ENCODE data around the gene ITFG1.

ITFG1 gene
- 25.3 to 48.3 (median 38.6) reads per million in 9 experiments for total RNA-seq

DNA sequence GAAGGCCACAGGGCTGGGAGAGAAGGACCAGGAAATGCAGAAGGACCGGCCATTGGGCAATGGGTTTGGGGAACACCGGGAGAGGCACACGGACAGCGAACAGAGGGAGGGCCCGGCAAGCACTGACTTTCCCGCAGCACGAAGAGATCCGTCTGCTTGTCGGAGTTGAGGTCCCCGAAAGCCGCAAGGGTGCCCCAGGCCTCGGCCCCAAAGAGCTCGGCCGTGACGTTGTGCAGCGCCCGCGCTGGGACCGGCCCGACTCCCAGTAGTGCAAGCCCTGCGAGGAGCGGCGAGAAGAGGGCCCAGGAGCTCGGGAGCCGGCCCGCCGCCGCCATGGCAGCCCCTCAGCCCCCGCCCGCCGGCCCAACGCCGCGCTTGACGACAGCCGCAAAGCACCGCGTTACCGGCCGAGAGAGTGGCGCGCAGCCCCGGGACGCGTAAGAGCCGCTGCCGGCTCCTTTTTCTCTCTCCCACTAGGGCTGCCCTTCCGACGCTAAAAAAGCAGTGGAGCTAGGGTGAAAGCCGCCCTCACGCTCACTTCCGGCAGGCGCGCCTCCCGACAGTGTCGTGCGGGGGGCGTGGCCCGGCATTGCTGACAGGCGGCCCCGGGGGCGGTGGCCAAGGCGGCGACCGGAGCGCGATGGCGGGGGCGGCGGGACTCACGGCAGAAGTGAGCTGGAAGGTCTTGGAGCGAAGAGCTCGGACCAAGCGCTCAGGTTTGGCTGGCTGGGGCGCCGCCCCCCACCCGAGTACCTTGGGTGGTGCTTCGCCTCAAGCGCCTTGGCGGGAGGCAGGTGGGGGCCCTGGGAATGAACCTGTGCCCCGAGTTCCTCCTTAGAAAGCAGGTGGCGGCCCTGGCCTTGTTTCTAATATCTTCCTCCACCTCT, at the start of gene ITFG1, which contains the start of gene PHKB:
Gene ITFG1 (minus strand): TSS at position 353 of the 887 bp plus-strand sequence. CDS start 18 bp downstream, at position 335.
Gene PHKB (plus strand): TSS at position 621 of the 887 bp plus-strand sequence. CDS start 20 bp downstream, at position 641.
- H3K9me3 Mint-ChIP-seq = no peaks in the 10 kb centered on the region
- H3K4me1 Mint-ChIP-seq (ENCODE audit: low read depth in 2 of 2) = peaks cover 26 to 57% of the 10 kb centered on the region in 2 donors
- DNase-seq (peak; percentile 95 to 97 (median 97)), ATAC-seq (replicated peaks) (peak; percentile 90)
- H3K36me3 Mint-ChIP-seq (ENCODE audit: insufficient read depth) = peaks cover 32% of the 10 kb centered on the region
- peak within 1 kb of the TSS; percentile 96 for H3K27ac Mint-ChIP-seq
- peak within 1 kb of the TSS; percentile 88 to 94 for H3K4me3 Mint-ChIP-seq
- no peaks in the 10 kb centered on the region for H3K27me3 Mint-ChIP-seq

GRCh38 chr16:47507701-47508100, 46.8 kb upstream of the ITFG1 start:
- ATAC-seq (replicated peaks) = no peak
- Mint-ChIP-seq H3K36me3 (ENCODE audit: insufficient read depth) (peaks cover 38% of the 10 kb centered on the region), H3K27me3 (no peaks in the 10 kb centered on the region), H3K9me3 (no peaks in the 10 kb centered on the region), H3K27ac (no peak overlapping the region), H3K4me3 (no peak overlapping the region), H3K4me1 (ENCODE audit: low read depth in 2 of 2) (peaks cover 0 to 3% of the 10 kb centered on the region in 2 donors)
- no peak for DNase-seq

- H3K27me3 Mint-ChIP-seq = no peaks in the 10 kb centered on the region
- H3K36me3 Mint-ChIP-seq (ENCODE audit: insufficient read depth) = peaks cover 33% of the 10 kb centered on the region
- ATAC-seq (replicated peaks) = no peak
- no peak overlapping the region for H3K27ac Mint-ChIP-seq
- H3K4me3 Mint-ChIP-seq = no peak overlapping the region
- no peak for DNase-seq
- peaks cover 0 to 3% of the 10 kb centered on the region in 2 donors for H3K4me1 Mint-ChIP-seq (ENCODE audit: low read depth in 2 of 2)
- H3K9me3 Mint-ChIP-seq = no peaks in the 10 kb centered on the region
These were observed 45.9 kb upstream of the ITFG1 start for GRCh38 chr16:47506800-47507199.

GRCh38 chr16:47504599-47504998, 43.7 kb upstream of the ITFG1 start:
- ATAC-seq (replicated peaks) = no peak
- no peak overlapping the region for H3K4me3 Mint-ChIP-seq
- DNase-seq = no peak
- peaks cover 43% of the 10 kb centered on the region for H3K36me3 Mint-ChIP-seq (ENCODE audit: insufficient read depth)
- no peak overlapping the region for H3K27ac Mint-ChIP-seq
- no peaks in the 10 kb centered on the region for H3K9me3 Mint-ChIP-seq
- no peaks in the 10 kb centered on the region for H3K27me3 Mint-ChIP-seq
- peaks cover 0 to 3% of the 10 kb centered on the region in 2 donors for H3K4me1 Mint-ChIP-seq (ENCODE audit: low read depth in 2 of 2)

- DNase-seq = no peak
- Mint-ChIP-seq H3K4me1 (ENCODE audit: low read depth in 2 of 2) (peaks cover 0 to 3% of the 10 kb centered on the region in 2 donors), H3K36me3 (ENCODE audit: insufficient read depth) (peaks cover 49% of the 10 kb centered on the region), H3K27me3 (no peaks in the 10 kb centered on the region), H3K4me3 (no peak overlapping the region), H3K27ac (no peak overlapping the region), H3K9me3 (no peaks in the 10 kb centered on the region)
- no peak for ATAC-seq (replicated peaks)
These were observed 43.1 kb upstream of the ITFG1 start for GRCh38 chr16:47503936-47504335.

DNA sequence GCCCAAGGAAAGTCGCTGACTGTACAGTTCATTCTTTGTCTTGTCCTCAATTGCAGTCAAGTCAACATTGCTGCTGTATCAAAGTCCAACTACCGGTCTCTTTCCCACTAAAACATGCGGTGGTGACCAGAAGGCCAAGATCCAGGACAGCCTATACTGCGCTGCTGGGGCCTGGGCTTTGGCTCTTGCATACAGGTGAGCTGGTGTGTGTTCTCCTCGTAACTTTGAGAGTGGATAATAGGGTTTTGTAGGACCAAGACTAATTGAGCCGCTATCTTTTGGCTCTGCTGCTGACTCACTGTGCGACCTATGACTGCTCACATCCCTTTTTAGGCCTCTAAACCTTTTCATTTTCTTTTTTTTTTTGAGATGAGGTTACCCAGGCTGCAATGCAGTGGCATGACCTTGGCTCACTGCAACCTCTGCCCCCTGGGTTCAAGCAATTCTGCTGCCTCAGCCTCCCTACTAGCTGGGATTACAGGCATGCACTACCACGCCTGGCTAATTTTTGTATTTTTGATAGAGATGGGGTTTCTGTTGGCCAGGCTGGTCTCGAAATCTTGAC, 38.9 kb upstream of the ITFG1 start:
- DNase-seq (no peak), ATAC-seq (replicated peaks) (no peak)
- no peak overlapping the region for H3K4me3 Mint-ChIP-seq
- H3K27me3 Mint-ChIP-seq = no peaks in the 10 kb centered on the region
- no peaks in the 10 kb centered on the region for H3K4me1 Mint-ChIP-seq (ENCODE audit: low read depth in 2 of 2)
- H3K27ac Mint-ChIP-seq = peak overlapping the region in 1 of 2 donors; percentile 44
- H3K36me3 Mint-ChIP-seq (ENCODE audit: insufficient read depth) = peaks cover 45% of the 10 kb centered on the region
- no peaks in the 10 kb centered on the region for H3K9me3 Mint-ChIP-seq

DNA sequence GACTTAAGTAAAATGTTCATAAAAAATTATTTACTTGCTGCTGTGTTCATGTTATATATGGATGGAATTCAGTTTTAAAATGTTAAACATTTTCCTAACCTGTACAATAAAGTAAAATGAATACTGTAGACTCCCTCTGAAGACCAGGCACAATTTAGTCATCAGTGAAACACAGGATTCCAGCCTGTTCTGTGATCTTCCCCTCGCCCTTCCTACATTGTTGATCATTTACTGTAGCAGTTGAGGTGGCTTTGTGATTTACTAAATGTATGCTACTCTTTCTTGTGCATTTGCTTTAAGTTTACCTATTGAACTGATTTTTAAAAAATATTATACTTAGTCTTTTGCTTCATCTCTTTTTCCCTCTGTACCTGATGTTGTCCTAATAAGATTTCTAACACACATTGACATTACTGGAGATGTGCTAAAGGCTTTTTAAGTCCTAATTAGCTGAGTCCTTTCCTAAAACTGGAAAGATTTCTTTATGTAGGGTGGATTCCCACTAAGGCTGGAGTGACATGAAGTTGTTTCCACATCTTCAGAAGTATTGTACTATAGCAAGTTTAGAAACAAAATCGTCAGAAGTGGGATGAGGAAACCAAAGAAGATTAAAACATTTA, 38.3 kb upstream of the ITFG1 start:
- Mint-ChIP-seq H3K27ac (peak overlapping the region in 1 of 2 donors; percentile 44), H3K9me3 (no peaks in the 10 kb centered on the region), H3K4me3 (no peak overlapping the region), H3K27me3 (no peaks in the 10 kb centered on the region), H3K4me1 (ENCODE audit: low read depth in 2 of 2) (no peaks in the 10 kb centered on the region), H3K36me3 (ENCODE audit: insufficient read depth) (peaks cover 39% of the 10 kb centered on the region)
- no peak for DNase-seq
- no peak for ATAC-seq (replicated peaks)

GRCh38 chr16:47493381-47494337, 32.8 kb upstream of the ITFG1 start:
- H3K27ac Mint-ChIP-seq = no peak overlapping the region
- peaks cover 6 to 9% of the 10 kb centered on the region in 2 donors for H3K4me1 Mint-ChIP-seq (ENCODE audit: low read depth in 2 of 2)
- H3K9me3 Mint-ChIP-seq = peaks cover 0 to 2% of the 10 kb centered on the region in 2 donors
- no peak overlapping the region for H3K4me3 Mint-ChIP-seq
- no peaks in the 10 kb centered on the region for H3K27me3 Mint-ChIP-seq
- no peak for ATAC-seq (replicated peaks)
- peaks cover 6% of the 10 kb centered on the region for H3K36me3 Mint-ChIP-seq (ENCODE audit: insufficient read depth)
- DNase-seq = no peak

GRCh38 chr16:47492428-47493377, 31.8 kb upstream of the ITFG1 start:
- peaks cover 0 to 2% of the 10 kb centered on the region in 2 donors for H3K9me3 Mint-ChIP-seq
- H3K4me3 Mint-ChIP-seq = peak overlapping the region in 1 of 2 donors; percentile 28
- no peaks in the 10 kb centered on the region for H3K36me3 Mint-ChIP-seq (ENCODE audit: insufficient read depth)
- DNase-seq (no peak), ATAC-seq (replicated peaks) (no peak)
- peaks cover 6 to 9% of the 10 kb centered on the region in 2 donors for H3K4me1 Mint-ChIP-seq (ENCODE audit: low read depth in 2 of 2)
- H3K27ac Mint-ChIP-seq = no peak overlapping the region
- H3K27me3 Mint-ChIP-seq = no peaks in the 10 kb centered on the region

DNA sequence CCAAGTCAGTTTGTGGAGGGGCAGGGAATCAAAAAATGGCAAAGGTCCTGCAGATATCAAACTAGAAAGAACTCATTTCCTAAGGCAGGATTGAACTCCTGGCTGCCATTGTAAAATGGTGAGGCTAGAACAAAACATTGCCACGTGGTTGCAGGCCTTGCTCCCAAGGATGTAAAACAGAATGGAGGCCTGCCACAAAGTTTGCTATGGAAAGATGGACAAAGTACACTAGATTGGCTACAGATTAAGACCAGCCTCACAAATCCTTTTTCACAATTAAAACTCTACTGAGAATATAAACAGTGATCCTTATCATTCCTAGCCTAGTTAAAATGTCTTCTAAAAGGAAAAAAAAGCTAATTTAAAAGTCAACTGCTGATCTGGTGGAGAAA, 31.2 kb upstream of the ITFG1 start:
- Mint-ChIP-seq H3K27me3 (no peaks in the 10 kb centered on the region), H3K27ac (no peak overlapping the region), H3K4me1 (ENCODE audit: low read depth in 2 of 2) (peaks cover 6 to 9% of the 10 kb centered on the region in 2 donors), H3K4me3 (no peak overlapping the region), H3K9me3 (peaks cover 0 to 2% of the 10 kb centered on the region in 2 donors), H3K36me3 (ENCODE audit: insufficient read depth) (no peaks in the 10 kb centered on the region)
- ATAC-seq (replicated peaks) (no peak), DNase-seq (no peak)

DNA sequence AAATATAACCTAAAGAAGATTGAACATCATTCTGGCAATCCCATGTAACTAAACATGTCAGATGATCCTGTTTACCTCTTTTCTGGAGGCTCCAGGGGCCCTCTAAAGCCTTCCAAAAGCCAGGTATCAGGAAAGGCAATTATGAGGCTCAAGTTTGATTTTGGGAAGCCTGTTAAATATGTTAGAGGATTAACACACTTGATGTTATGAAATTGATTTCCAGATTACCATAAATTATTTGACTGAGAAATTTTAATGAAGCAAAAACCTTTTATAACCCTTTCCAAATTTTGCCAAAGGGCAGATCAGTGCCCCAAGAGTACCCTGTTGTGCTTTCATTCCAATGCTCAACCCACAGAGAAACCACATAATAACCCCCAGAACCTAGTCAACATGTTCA, 29.6 kb upstream of the ITFG1 start:
- DNase-seq = no peak
- peaks cover 6 to 11% of the 10 kb centered on the region in 2 donors for H3K4me1 Mint-ChIP-seq (ENCODE audit: low read depth in 2 of 2)
- ATAC-seq (replicated peaks) = no peak
- peaks cover 0 to 2% of the 10 kb centered on the region in 2 donors for H3K9me3 Mint-ChIP-seq
- peak overlapping the region in 1 of 2 donors; percentile 41 for H3K27ac Mint-ChIP-seq
- no peak overlapping the region for H3K4me3 Mint-ChIP-seq
- H3K36me3 Mint-ChIP-seq (ENCODE audit: insufficient read depth) = no peaks in the 10 kb centered on the region
- no peaks in the 10 kb centered on the region for H3K27me3 Mint-ChIP-seq

- Mint-ChIP-seq H3K4me3 (no peak overlapping the region), H3K4me1 (ENCODE audit: low read depth in 2 of 2) (peaks cover 10 to 17% of the 10 kb centered on the region in 2 donors)
These were observed 27.2 kb upstream of the ITFG1 start for GRCh38 chr16:47488051-47488450.

More at GRCh38 chr16:47488051-47488450, 27.2 kb upstream of the ITFG1 start:
- peaks cover 2% of the 10 kb centered on the region for H3K36me3 Mint-ChIP-seq (ENCODE audit: insufficient read depth)
- no peaks in the 10 kb centered on the region for H3K27me3 Mint-ChIP-seq
- no peak for ATAC-seq (replicated peaks)
- no peak for DNase-seq
- peaks cover 0 to 2% of the 10 kb centered on the region in 2 donors for H3K9me3 Mint-ChIP-seq
- H3K27ac Mint-ChIP-seq = no peak overlapping the region

Data from effector memory CD8-positive, alpha-beta T cell (primary cell).